K562 (cell line): Measurements from ENCODE around the gene SLC9A7.

ENCODE experiments used
- EGR1 ChIP-seq: fragments of 450-650 bp; conservative IDR thresholded peaks from 2 replicates; pipeline ENCODE4 v1.6.1; 2017; ENCODE audit warnings: mild to moderate bottlenecking
- EZH2 ChIP-seq: IDR thresholded peaks from 2 replicates; pipeline ENCODE4 v1.6.1; 2012; ENCODE audit warnings: low read depth, mild to moderate bottlenecking, inconsistent platforms, low read length, borderline replicate concordance
- FOXA1 ChIP-seq: fragments of 450-650 bp; IDR thresholded peaks from 2 replicates; pipeline ENCODE4 v1.6.1; 2016; ENCODE audit warnings: mild to moderate bottlenecking, borderline replicate concordance
- HNRNPH1 ChIP-seq: fragments of 200-400 bp; formaldehyde crosslinking; optimal IDR thresholded peaks from 2 replicates; pipeline ENCODE3; 2017; ENCODE audit warnings: low read depth, mild to moderate bottlenecking, low read length, moderate library complexity
- JUN ChIP-seq, 2 experiments: sonication (generic) in 1 of 2; formaldehyde crosslinking in 1 of 2; IDR thresholded peaks; 2 replicates each; pipeline versions ENCODE4 v1.6.1 to v1.8.0; 2012 to 2022; ENCODE audit warnings: borderline replicate concordance in 2 of 2, mild to moderate bottlenecking in 2 of 2, improper control_type of control experiment in 1 of 2, low read depth in 1 of 2, low read length in 1 of 2, missing genetic modification reagents in 1 of 2
- NFIC ChIP-seq: fragments of 450-650 bp; IDR thresholded peaks from 2 replicates; pipeline ENCODE4 v1.6.1; 2017; ENCODE audit warnings: mild to moderate bottlenecking, inconsistent platforms
- POLR2A ChIP-seq: fragments of 450-650 bp; conservative IDR thresholded peaks from 2 replicates; pipeline ENCODE4 v1.6.1; 2016
- SETDB1 ChIP-seq: IDR thresholded peaks from one replicate; pipeline ENCODE4 v1.6.1; 2012; ENCODE audit warnings: low read length, control low read depth, inconsistent platforms
- ZKSCAN1 ChIP-seq: fragments of 150-350 bp; IDR thresholded peaks from 2 replicates; pipeline ENCODE4 v1.6.1; 2016; ENCODE audit warnings: low read depth, low read length
- TF ChIP-seq, protein P1 (sequence below), 3 experiments: IDR thresholded peaks in 2 of 3; conservative IDR thresholded peaks in 1 of 3; 2 replicates each; pipeline ENCODE4 v1.5.1; 2011 to 2012; ENCODE audit warnings: low read length in 3 of 3, mild to moderate bottlenecking in 3 of 3, control low read depth in 2 of 3, improper control_type of control experiment in 1 of 3, inconsistent platforms in 1 of 3, low read depth in 1 of 3, mixed read lengths in 1 of 3, moderate library complexity in 1 of 3; ENCODE audit not compliant: insufficient read depth in 2 of 3
- TF ChIP-seq, protein P2 (sequence below): sonication (generic); formaldehyde crosslinking; IDR thresholded peaks from 2 replicates; pipeline ENCODE4 v1.9.0; 2022; ENCODE audit warnings: mild to moderate bottlenecking, missing genetic modification reagents
- TF ChIP-seq, protein P3 (sequence below): sonication (generic); formaldehyde crosslinking; IDR thresholded peaks from 2 replicates; pipeline ENCODE4 v1.9.0; 2022; ENCODE audit warnings: mild to moderate bottlenecking, missing genetic modification reagents
- TF ChIP-seq, protein P4 (sequence below): sonication (generic); formaldehyde crosslinking; IDR thresholded peaks from 2 replicates; pipeline ENCODE4 v1.8.0; 2022; ENCODE audit warnings: mild to moderate bottlenecking, missing genetic modification reagents, borderline replicate concordance

- TF ChIP-seq, protein P1, sequence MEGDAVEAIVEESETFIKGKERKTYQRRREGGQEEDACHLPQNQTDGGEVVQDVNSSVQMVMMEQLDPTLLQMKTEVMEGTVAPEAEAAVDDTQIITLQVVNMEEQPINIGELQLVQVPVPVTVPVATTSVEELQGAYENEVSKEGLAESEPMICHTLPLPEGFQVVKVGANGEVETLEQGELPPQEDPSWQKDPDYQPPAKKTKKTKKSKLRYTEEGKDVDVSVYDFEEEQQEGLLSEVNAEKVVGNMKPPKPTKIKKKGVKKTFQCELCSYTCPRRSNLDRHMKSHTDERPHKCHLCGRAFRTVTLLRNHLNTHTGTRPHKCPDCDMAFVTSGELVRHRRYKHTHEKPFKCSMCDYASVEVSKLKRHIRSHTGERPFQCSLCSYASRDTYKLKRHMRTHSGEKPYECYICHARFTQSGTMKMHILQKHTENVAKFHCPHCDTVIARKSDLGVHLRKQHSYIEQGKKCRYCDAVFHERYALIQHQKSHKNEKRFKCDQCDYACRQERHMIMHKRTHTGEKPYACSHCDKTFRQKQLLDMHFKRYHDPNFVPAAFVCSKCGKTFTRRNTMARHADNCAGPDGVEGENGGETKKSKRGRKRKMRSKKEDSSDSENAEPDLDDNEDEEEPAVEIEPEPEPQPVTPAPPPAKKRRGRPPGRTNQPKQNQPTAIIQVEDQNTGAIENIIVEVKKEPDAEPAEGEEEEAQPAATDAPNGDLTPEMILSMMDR (IDR thresholded peaks at IDR 0.05 in 2 of 3, conservative IDR thresholded peaks at IDR 0.05 in 1 of 3; ENCODE audit: insufficient read depth in 2 of 3, low read depth in 1 of 3, low read length in 3 of 3), result no peak
- TF ChIP-seq ZKSCAN1 (no peak), NFIC (no peak), JUN (IDR thresholded peaks at IDR 0.05; ENCODE audit: borderline replicate concordance, low read depth, low read length) (no peak), JUN (CRISPR knock-in tag; IDR thresholded peaks at IDR 0.05; ENCODE audit: borderline replicate concordance) (no peak), HNRNPH1 (no peak), EZH2 (no peak), SETDB1 (no peak), FOXA1 (no peak), POLR2A (no peak), EGR1 (no peak)
- TF ChIP-seq, protein P2, sequence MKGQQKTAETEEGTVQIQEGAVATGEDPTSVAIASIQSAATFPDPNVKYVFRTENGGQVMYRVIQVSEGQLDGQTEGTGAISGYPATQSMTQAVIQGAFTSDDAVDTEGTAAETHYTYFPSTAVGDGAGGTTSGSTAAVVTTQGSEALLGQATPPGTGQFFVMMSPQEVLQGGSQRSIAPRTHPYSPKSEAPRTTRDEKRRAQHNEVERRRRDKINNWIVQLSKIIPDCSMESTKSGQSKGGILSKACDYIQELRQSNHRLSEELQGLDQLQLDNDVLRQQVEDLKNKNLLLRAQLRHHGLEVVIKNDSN (CRISPR knock-in tag), result no peak
- TF ChIP-seq, protein P3, sequence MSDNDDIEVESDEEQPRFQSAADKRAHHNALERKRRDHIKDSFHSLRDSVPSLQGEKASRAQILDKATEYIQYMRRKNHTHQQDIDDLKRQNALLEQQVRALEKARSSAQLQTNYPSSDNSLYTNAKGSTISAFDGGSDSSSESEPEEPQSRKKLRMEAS (CRISPR knock-in tag), result no peak
- TF ChIP-seq, protein P4, sequence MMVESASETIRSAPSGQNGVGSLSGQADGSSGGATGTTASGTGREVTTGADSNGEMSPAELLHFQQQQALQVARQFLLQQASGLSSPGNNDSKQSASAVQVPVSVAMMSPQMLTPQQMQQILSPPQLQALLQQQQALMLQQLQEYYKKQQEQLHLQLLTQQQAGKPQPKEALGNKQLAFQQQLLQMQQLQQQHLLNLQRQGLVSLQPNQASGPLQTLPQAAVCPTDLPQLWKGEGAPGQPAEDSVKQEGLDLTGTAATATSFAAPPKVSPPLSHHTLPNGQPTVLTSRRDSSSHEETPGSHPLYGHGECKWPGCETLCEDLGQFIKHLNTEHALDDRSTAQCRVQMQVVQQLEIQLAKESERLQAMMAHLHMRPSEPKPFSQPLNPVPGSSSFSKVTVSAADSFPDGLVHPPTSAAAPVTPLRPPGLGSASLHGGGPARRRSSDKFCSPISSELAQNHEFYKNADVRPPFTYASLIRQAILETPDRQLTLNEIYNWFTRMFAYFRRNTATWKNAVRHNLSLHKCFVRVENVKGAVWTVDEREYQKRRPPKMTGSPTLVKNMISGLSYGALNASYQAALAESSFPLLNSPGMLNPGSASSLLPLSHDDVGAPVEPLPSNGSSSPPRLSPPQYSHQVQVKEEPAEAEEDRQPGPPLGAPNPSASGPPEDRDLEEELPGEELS (CRISPR knock-in tag), result no peak
Observed at GRCh38 chrX:46754586-46755061, 4.3 kb downstream of the SLC9A7 start.
